ENCODE measurements around the gene PPCDC. TPM values are rescaled to one million over a fixed set of nuclear protein-coding genes. Genes with fewer than 3 reads are reported as not detected.

Gene PPCDC
- total and polyA plus RNA-seq, 12 donors = 3.6 to 14.6 (median 5.8) TPM

DNA sequence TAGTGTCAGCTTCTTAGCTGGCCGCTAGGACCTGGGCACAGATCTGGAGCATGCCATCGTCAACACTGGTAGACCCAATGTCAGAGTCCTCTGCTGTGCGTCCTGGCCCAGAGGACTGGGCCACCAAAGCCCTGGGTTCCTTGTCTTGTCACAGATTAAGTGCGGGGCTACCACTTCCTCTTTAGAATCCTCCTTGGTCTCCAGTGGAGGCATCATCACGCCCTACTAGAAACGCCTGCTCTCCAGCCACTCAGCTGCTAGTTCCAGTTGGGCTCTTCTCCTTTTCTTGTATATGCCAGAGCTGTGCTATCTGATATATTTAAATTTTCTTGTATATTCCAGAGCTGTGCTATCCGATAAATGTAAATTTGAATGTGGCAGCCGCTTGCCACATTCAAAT lies 11.2 kb downstream of the PPCDC start:
- ATAC-seq (no peak), DNase-seq (no peak)
- no peak overlapping the region for H3K27ac ChIP-seq
- peaks cover 8 to 74% (median 27%) of the 10 kb centered on the region in 9 donors for H3K4me1 ChIP-seq
- H3K9me3 ChIP-seq = no peaks in the 10 kb centered on the region
- TF ChIP-seq, protein P1, sequence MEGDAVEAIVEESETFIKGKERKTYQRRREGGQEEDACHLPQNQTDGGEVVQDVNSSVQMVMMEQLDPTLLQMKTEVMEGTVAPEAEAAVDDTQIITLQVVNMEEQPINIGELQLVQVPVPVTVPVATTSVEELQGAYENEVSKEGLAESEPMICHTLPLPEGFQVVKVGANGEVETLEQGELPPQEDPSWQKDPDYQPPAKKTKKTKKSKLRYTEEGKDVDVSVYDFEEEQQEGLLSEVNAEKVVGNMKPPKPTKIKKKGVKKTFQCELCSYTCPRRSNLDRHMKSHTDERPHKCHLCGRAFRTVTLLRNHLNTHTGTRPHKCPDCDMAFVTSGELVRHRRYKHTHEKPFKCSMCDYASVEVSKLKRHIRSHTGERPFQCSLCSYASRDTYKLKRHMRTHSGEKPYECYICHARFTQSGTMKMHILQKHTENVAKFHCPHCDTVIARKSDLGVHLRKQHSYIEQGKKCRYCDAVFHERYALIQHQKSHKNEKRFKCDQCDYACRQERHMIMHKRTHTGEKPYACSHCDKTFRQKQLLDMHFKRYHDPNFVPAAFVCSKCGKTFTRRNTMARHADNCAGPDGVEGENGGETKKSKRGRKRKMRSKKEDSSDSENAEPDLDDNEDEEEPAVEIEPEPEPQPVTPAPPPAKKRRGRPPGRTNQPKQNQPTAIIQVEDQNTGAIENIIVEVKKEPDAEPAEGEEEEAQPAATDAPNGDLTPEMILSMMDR (IDR thresholded peaks at IDR 0.05) = no peak
- 95 to 96% methylated on average over 8 of the region's 8 CpGs for WGBS, 2 donors
- intact Hi-C loops (cut with DNase I) = loop anchor here in 2 of 10 donors (5.0 kb wide), 2 partner anchors 168 to 268 kb away; partner anchors contain the start of gene C15orf39 (in 1 of the 2)
- no peaks in the 10 kb centered on the region for H3K36me3 ChIP-seq
- no peaks in the 10 kb centered on the region for H3K27me3 ChIP-seq
- no peak overlapping the region for H3K4me3 ChIP-seq

DNA sequence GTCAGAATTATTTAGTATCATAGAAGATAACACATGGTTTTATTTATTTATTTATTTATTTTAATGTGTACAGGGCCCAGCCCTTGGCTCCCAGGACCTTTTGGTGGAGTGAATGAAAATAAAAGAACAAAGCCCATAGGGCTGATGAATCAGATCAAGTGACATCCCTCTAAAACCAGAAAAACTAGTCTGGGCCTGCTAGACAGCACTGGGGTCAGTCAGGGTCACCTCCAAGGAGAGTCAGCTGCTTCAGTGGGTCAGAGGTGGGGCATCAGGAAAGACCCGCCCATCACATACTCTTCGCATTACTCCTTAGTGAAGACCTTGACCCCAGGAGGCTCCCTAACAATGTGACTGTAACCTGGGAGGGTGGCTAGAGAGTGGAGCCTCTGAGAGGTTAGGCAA lies 12.8 kb downstream of the PPCDC start:
- Histone ChIP-seq H3K4me1 (peaks cover 0 to 67% (median 12%) of the 10 kb centered on the region in 9 donors), H3K9me3 (no peaks in the 10 kb centered on the region), H3K4me3 (no peak overlapping the region), H3K27me3 (no peaks in the 10 kb centered on the region), H3K27ac (no peak overlapping the region), H3K36me3 (no peaks in the 10 kb centered on the region)
- peak in 1 of 8 donors; percentile 41 for ATAC-seq
- intact Hi-C loops (cut with DNase I) = no loop called here
- no peak for DNase-seq
- TF ChIP-seq, protein P1 (IDR thresholded peaks at IDR 0.05) = no peak
- WGBS, 2 donors = 82 to 89% methylated on average over 2 of the region's 2 CpGs

DNA sequence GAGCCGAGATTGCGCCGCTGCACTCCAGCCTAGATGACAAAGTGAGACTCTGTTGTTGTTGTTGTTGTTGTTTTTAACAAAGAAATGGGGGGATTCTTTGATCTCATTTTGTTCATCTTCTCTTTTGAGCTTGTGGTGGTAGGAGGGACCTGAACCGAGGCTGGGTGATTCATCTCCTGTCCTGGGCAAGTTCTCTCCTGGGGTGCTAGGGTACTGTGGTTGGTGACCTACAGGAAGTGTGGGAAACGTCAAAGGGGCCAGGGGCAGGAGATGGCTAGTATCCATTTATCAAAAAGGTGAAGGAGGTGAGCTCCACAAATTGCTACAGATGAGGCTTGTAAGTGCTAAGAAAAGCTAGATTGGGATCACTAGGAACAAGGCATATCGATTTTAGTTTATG lies 14.3 kb downstream of the PPCDC start:
- 89 to 93% methylated on average over 6 of the region's 6 CpGs for WGBS, 2 donors
- TF ChIP-seq, protein P1 (IDR thresholded peaks at IDR 0.05) = no peak
- intact Hi-C loops (cut with DNase I) = no loop called here
- DNase-seq (no peak), ATAC-seq (no peak)
- peak overlapping the region in 1 of 10 donors; percentile 21 for H3K27ac ChIP-seq
- peaks cover 0 to 4% (median 0%) of the 10 kb centered on the region in 9 donors for H3K36me3 ChIP-seq
- peaks cover 2 to 69% (median 14%) of the 10 kb centered on the region in 9 donors for H3K4me1 ChIP-seq
- no peaks in the 10 kb centered on the region for H3K27me3 ChIP-seq
- H3K9me3 ChIP-seq = no peaks in the 10 kb centered on the region
- H3K4me3 ChIP-seq = no peak overlapping the region

DNA sequence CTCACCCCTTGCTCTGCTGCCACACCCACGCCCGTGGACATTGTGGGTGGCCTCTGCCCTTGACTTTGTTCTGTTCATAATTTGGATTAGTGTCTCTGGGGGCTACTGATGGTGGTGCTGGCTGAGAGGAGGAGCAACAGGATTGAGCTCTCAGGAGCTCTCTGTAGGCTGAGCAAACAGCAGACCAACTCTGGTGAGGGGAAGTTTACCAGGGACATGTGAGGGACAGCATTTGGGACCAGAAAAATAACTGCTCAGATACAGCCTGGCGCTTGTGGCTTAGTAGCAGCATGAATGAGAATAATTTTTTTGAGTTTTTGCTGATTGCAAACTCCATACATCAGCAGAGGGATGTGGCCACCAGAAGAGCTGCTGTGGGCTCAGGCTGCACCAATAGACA lies 14.8 kb downstream of the PPCDC start:
- peaks cover 0 to 4% (median 0%) of the 10 kb centered on the region in 9 donors for H3K36me3 ChIP-seq
- DNase-seq = no peak
- peaks cover 7 to 75% (median 20%) of the 10 kb centered on the region in 9 donors for H3K4me1 ChIP-seq
- intact Hi-C loops (cut with DNase I) = no loop called here
- no peak overlapping the region for H3K4me3 ChIP-seq
- no peaks in the 10 kb centered on the region for H3K9me3 ChIP-seq
- ATAC-seq = no peak
- no peaks in the 10 kb centered on the region for H3K27me3 ChIP-seq
- TF ChIP-seq, protein P1 (IDR thresholded peaks at IDR 0.05) = no peak
- peak overlapping the region in 1 of 10 donors; percentile 21 for H3K27ac ChIP-seq
- WGBS, 2 donors = 80 to 89% methylated on average over 3 of the region's 3 CpGs
